IMR-90 (cell line): ENCODE results near the gene GABRQ.

ENCODE experiments used
- MAFK ChIP-seq: IDR thresholded peaks from 2 replicates; pipeline ENCODE4 v1.6.1; 2012; ENCODE audit warnings: low read depth, low read length, improper control_type of control experiment
- MAZ ChIP-seq: IDR thresholded peaks from 2 replicates; pipeline ENCODE4 v1.6.1; 2012; ENCODE audit warnings: low read depth, mild to moderate bottlenecking, low read length, improper control_type of control experiment, moderate library complexity, borderline replicate concordance
- NFE2L2 ChIP-seq: fragments of 150-350 bp; IDR thresholded peaks from 2 replicates; pipeline ENCODE4 v1.6.1; 2016; ENCODE audit warnings: low read depth, mild to moderate bottlenecking, low read length
- POLR2A ChIP-seq: IDR thresholded peaks from 2 replicates; pipeline ENCODE4 v1.6.1; 2012; ENCODE audit warnings: mild to moderate bottlenecking, low read depth, low read length
- RAD21 ChIP-seq: IDR thresholded peaks from 2 replicates; pipeline ENCODE4 v1.6.1; 2012; ENCODE audit warnings: low read length, improper control_type of control experiment
- RCOR1 ChIP-seq: IDR thresholded peaks from 2 replicates; pipeline ENCODE4 v1.6.1; 2012; ENCODE audit warnings: mild to moderate bottlenecking, low read length, improper control_type of control experiment; ENCODE audit not compliant: insufficient replicate concordance
- RFX5 ChIP-seq: IDR thresholded peaks from 2 replicates; pipeline ENCODE4 v1.8.0; 2012; ENCODE audit warnings: low read depth, mild to moderate bottlenecking, low read length, moderate library complexity
- TF ChIP-seq, protein P1 (sequence below): conservative IDR thresholded peaks from 2 replicates; pipeline ENCODE4 v1.5.1; 2012; ENCODE audit warnings: mild to moderate bottlenecking, low read depth, low read length, improper control_type of control experiment

GRCh38 chrX:152652060-152652459 lies 14.4 kb downstream of the GABRQ start:
- TF ChIP-seq POLR2A (no peak), MAFK (no peak), NFE2L2 (no peak), RCOR1 (no peak), RFX5 (no peak), RAD21 (no peak), MAZ (no peak)
- TF ChIP-seq, protein P1, sequence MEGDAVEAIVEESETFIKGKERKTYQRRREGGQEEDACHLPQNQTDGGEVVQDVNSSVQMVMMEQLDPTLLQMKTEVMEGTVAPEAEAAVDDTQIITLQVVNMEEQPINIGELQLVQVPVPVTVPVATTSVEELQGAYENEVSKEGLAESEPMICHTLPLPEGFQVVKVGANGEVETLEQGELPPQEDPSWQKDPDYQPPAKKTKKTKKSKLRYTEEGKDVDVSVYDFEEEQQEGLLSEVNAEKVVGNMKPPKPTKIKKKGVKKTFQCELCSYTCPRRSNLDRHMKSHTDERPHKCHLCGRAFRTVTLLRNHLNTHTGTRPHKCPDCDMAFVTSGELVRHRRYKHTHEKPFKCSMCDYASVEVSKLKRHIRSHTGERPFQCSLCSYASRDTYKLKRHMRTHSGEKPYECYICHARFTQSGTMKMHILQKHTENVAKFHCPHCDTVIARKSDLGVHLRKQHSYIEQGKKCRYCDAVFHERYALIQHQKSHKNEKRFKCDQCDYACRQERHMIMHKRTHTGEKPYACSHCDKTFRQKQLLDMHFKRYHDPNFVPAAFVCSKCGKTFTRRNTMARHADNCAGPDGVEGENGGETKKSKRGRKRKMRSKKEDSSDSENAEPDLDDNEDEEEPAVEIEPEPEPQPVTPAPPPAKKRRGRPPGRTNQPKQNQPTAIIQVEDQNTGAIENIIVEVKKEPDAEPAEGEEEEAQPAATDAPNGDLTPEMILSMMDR: no peak
